Right atrium auricular region (tissue), 2 donors: Measurements from ENCODE around the gene CLEC10A. TPM values are rescaled to one million over a fixed set of nuclear protein-coding genes. Genes with fewer than 3 reads are reported as not detected.

Experiments used
- DNase-seq: peaks from one replicate; pipeline ENCODE4 v3.0.0-alpha.2; 2019; ENCODE audit warnings: low spot score
- H3K27ac ChIP-seq, 2 donors: fragments of 200-600 bp; sonication (generic); 1 replicate in 1 of 2; 2 replicates in 1 of 2; pipeline ENCODE4 v1.5.1; 2016 to 2019
- H3K27me3 ChIP-seq, 2 donors: fragments of 200-600 bp; sonication (generic); one replicate each; pipeline versions ENCODE4 v1.5.1 to v1.6.0; 2017 to 2019
- H3K36me3 ChIP-seq: fragments of 200-600 bp; sonication (generic); one replicate; pipeline ENCODE4 v1.5.1; 2016
- H3K4me1 ChIP-seq, 2 donors: fragments of 200-600 bp; sonication (generic); one replicate each; pipeline versions ENCODE4 v1.5.1 to v1.6.0; 2017 to 2019
- H3K4me3 ChIP-seq, 2 donors: fragments of 200-600 bp; sonication (generic); 1 replicate in 1 of 2; 2 replicates in 1 of 2; pipeline ENCODE4 v1.5.1; 2017 to 2019; ENCODE audit warnings: mild to moderate bottlenecking in 1 of 2, moderate library complexity in 1 of 2
- H3K9me3 ChIP-seq, 2 donors: fragments of 200-600 bp; sonication (generic); one replicate each; pipeline ENCODE4 v1.5.1; 2019
- CTCF ChIP-seq, 2 donors: fragments of 200-600 bp; sonication (generic); IDR thresholded peaks; one replicate each; pipeline ENCODE4 v1.5.1; 2019; ENCODE audit warnings: antibody characterized with exemption in 2 of 2
- total RNA-seq, 2 donors: library from RNA; depleted of rRNA; stranded (reverse); fragments of >200 nt; gene quantifications; one replicate each; pipeline ENCODE4 v1.1.0, GENCODE V29; 2016

CLEC10A gene
- total RNA-seq, 2 donors from 2014 or later = 1.4 to 3.6 TPM

GRCh38 chr17:7114241-7114874, 34.3 kb upstream of the CLEC10A start, which contains the start of gene ASGR2:
Gene ASGR2, minus strand, starts transcription at chr17:7114822. Its CDS starts 582 bp downstream, at chr17:7114240.
- Histone ChIP-seq H3K27ac (no peak within 1 kb of the TSS), H3K4me1 (no peaks in the 10 kb centered on the region), H3K27me3 (no peaks in the 10 kb centered on the region), H3K4me3 (no peak within 1 kb of the TSS), H3K36me3 (no peaks in the 10 kb centered on the region), H3K9me3 (no peaks in the 10 kb centered on the region)
- DNase-seq = no peak
- TF ChIP-seq CTCF (IDR thresholded peaks at IDR 0.05) = no peak

- TF ChIP-seq CTCF (IDR thresholded peaks at IDR 0.05) = no peak
- Histone ChIP-seq H3K4me1 (no peaks in the 10 kb centered on the region), H3K27ac (no peak overlapping the region), H3K4me3 (no peak overlapping the region), H3K9me3 (no peaks in the 10 kb centered on the region), H3K36me3 (no peaks in the 10 kb centered on the region), H3K27me3 (no peaks in the 10 kb centered on the region)
- DNase-seq = no peak
These were observed 33.4 kb upstream of the CLEC10A start for GRCh38 chr17:7113273-7114071.

- Histone ChIP-seq H3K36me3 (no peaks in the 10 kb centered on the region), H3K4me1 (no peaks in the 10 kb centered on the region), H3K27ac (no peak overlapping the region), H3K27me3 (no peaks in the 10 kb centered on the region), H3K4me3 (no peak overlapping the region), H3K9me3 (no peaks in the 10 kb centered on the region)
- DNase-seq = no peak
- no peak for TF ChIP-seq CTCF (IDR thresholded peaks at IDR 0.05)
These were observed 32.6 kb upstream of the CLEC10A start for GRCh38 chr17:7112510-7113108.

- H3K4me1 ChIP-seq = no peaks in the 10 kb centered on the region
- no peak for DNase-seq
- H3K36me3 ChIP-seq = no peaks in the 10 kb centered on the region
- no peak overlapping the region for H3K27ac ChIP-seq
- TF ChIP-seq CTCF (IDR thresholded peaks at IDR 0.05) = no peak
- no peaks in the 10 kb centered on the region for H3K27me3 ChIP-seq
- H3K4me3 ChIP-seq = no peak overlapping the region
- H3K9me3 ChIP-seq = no peaks in the 10 kb centered on the region
These were observed 31.9 kb upstream of the CLEC10A start for GRCh38 chr17:7111784-7112509.

GRCh38 chr17:7110617-7111306, 30.7 kb upstream of the CLEC10A start:
- no peak for DNase-seq
- no peak for TF ChIP-seq CTCF (IDR thresholded peaks at IDR 0.05)
- Histone ChIP-seq H3K9me3 (no peaks in the 10 kb centered on the region), H3K4me3 (no peak overlapping the region), H3K4me1 (no peaks in the 10 kb centered on the region), H3K36me3 (no peaks in the 10 kb centered on the region), H3K27ac (no peak overlapping the region), H3K27me3 (no peaks in the 10 kb centered on the region)
